Lower leg skin (tissue), 3 donors: Measurements from ENCODE around the gene HPX.

Experiments used
- CTCF ChIP-seq, 3 donors: fragments of 450-650 bp; IDR thresholded peaks; one replicate each; pipeline ENCODE4 v1.5.1; 2016; ENCODE audit warnings: antibody characterized with exemption in 3 of 3, mild to moderate bottlenecking in 3 of 3, moderate library complexity in 2 of 3
- POLR2A ChIP-seq, 2 donors: fragments of 450-650 bp; IDR thresholded peaks; one replicate each; pipeline ENCODE4 v1.6.1; 2016 to 2017; ENCODE audit warnings: antibody characterized with exemption in 2 of 2, mild to moderate bottlenecking in 1 of 2, moderate library complexity in 1 of 2

GRCh38 chr11:6481924-6482275, 41.1 kb upstream of the HPX start:
- TF ChIP-seq CTCF (IDR thresholded peaks at IDR 0.05) (no peak), POLR2A (IDR thresholded peaks at IDR 0.05) (no peak)
